Stimulated activated CD8-positive, alpha-beta memory T cell treated with anti-CD3 and anti-CD28 coated beads, Interleukin-2, amount 100 ng/mL, for 48 hours (primary cell): ENCODE measurements around the gene TNNT3.

Source experiments
- DNase-seq, 2 donors: peaks; one replicate each; pipeline ENCODE4 v3.0.0-alpha.2; 2020; ENCODE audit warnings: low read depth in 2 of 2

TNNT3 gene

DNA sequence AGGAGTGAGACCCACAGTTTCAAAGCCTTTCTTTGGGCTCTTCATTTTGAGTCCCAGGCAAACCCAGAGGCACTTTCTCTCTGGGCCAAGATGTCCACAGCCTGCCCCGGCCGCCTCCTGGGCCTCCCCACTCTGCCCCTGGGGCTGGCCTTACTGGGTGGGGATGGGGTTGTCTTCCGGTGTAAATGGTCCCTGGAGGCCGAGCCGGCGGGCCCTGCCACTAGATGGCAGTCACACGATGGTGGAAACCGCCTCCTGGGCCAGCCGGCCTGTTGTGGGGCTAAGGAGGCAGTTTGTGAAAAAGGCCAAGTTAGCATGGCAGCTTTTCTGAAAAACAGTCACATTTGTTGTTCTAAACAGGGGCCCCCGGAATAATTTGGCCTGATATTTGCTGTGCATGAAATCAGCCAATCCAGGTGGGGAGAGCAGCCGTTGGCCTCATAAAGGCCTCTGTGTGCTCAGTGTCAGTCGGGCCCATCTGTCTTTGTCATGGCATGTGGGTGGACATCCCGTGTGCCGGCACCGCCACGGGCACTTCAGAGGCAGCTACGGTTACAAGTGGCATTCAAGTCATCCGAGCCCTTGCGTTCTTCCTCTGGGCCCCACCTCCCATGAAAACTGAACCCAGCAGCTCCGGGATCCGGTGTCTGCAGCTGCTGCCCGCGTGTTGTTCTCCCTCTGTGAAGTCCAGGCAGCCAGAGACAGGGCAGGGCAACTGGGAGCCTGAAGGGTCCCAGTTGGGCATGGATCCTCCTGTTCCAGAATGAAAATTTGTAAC is 34.2 kb downstream of the TNNT3 start:
- DNase-seq = no peak

DNA sequence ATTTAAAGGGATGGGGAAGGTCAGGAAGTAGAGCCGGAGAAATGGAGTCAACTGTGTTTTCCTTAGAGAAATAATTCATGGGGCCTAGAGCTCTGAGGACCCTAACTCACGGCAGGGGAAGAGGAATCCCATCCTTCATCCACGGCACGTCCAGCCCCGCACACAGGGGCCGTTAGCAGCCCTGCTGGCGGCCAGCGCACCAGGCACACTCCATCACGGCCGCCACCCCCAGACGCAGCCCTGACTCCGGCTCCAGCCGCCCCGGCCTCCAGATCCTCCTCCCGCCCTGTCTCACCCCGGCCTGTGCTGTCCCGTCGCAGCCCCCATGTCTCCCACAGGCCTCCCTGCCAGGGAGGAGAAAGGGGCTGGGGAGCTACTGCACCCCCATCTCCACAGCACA is 38.9 kb downstream of the TNNT3 start:
- no peak for DNase-seq

DNA sequence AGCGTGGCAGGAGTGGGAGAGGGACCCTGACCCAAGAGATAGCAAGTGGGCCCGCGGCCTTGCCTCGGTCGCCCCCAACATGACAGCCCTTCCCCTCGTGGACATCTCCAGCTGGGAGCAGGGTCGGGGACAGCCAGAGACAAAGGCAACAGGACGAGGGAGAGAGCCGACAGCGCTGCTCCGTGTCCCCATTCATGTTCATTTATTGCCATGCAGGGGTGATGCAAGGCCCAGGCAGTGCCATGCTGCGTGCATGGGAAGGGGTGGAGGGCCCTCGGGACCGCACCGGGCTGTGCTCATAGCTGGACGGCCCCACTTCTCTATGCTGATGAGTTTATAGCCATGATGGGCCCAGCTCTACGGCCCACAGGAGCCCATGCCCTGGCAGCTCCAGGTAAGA is 40.3 kb downstream of the TNNT3 start:
- DNase-seq = no peak

DNA sequence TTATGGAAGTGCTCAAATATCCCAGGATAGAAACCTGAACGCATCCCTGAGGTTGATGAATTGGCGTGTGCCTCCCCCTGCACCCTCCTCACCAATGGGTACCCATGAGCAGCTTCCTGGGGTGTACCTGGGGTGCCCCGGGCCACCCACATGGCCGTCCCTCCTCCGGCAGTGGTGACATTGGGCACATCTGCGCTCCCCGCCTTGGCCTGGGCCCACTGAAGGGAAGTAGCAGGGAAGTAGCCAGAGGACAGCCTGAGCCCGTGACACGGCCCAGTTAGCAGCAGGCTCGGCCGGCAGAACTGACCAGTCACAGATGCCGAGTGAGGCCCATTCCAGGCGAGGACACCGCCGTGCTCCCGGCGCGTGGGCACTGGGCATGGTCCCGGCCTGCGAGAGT is 44.4 kb downstream of the TNNT3 start:
- DNase-seq = no peak

DNA sequence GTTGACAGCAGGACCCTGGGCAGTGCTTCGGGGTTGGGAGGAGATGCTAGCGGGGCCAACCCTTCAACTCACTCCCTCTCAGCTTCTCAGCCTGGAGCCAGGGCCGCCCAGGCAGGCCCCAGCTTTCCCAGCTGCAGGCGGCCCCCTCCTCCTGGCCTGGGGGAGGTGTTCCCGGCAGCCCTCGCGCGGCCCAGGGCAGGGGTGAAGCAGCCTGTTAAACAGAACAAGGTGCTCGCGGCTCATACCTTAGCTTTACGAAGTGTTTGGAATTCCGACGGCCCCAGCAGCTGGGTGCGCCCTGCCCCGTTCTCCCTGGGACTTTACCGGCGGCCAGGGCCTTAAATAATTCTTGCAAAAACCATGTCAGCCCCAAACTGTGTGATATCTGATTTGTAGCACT is 44.8 kb downstream of the TNNT3 start:
- no peak for DNase-seq

DNA sequence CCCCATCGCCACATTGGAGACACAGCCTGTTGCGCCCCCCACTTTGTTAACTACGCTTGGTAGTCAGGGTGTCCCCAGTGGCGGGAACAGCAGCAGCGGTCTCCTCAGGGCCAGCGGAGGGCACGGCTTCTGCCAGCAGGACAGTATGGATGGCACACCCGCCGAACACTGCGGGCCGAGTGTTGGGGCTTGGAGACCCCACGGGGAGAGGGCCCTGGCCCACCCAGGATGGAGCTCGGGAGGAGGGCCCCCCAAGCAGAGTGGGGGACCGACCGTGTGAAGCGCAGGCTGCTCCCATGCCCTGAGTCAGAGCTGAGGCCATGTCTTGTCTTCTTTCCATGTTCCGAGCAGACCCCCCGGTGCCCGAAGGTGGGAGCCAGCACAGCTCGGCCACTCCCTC is 45.5 kb downstream of the TNNT3 start:
- no peak for DNase-seq

DNA sequence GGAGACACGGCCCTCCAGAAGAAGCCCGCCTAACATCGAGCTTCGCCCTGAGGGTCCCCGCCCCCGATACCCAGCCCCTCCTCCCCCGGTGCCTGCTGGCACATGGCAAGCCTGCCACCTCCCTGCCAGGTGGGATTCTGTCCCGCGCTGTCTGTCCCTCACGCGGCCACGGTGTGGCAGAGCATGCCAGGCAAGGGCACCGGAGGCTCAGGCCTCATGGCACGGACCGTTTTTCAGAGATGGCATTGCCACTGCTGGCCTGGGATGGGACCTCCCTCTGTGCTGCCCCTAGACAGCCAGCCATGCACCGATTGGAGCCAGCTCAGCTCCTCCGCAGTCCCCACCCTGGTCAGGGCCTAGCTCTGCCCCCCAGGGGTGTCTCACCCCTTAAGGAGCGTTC is 47.0 kb downstream of the TNNT3 start:
- DNase-seq = no peak

DNA sequence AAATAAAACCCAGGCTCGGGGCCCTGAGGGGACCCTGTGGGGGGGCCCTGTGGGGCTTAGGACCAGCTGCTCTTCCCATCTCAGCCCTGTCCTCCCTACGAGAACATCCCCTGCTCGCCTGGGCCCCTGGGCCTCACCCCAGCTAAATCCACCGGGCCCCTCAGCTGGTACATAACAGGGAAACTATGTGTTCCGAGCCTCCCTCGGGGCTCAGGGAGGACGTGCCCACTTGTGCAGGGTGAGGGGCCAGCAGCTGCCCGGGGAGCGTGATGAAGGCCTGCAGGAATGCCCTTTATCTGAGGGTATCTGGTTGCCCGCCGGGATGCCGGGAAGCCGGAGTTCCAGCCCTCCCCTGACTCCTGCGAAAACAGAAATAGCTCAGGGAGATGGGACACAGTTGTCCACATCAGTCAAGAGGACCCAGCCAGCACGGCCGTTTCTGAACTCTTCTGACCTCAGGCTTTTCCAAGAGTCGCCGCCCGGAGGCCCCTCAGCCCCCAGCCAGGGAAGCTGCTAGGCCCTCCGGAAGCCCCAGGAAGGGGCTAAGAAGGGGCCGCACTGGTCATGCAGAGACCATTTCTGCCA is 48.2 kb downstream of the TNNT3 start:
- no peak for DNase-seq

DNA sequence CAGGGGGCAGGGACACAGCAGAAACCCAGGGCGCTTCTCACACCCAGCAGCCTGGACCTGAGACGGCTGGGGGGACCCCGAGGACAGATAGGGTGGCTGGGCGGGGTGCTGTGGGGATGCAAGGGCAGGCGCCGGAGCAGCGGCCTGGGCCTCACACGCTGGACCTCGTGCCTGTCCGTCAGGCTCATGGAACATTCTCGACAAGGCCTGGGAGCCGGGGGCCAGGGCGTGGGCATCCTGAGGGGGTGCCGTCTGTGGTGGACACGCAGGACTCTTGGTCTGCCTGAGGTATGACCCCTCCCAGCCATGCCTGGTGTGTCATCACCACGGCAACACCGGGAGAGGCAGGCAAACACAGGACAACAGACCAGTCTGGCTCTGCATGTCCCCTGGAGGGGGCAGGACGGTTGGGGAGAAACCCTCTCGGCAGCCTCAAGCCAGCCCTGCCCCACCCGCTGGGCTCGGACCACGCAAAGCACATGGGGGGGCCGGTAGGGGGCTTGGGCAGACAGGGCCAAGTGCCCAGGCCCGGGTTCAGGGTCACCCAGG is 49.0 kb downstream of the TNNT3 start:
- DNase-seq = no peak

DNA sequence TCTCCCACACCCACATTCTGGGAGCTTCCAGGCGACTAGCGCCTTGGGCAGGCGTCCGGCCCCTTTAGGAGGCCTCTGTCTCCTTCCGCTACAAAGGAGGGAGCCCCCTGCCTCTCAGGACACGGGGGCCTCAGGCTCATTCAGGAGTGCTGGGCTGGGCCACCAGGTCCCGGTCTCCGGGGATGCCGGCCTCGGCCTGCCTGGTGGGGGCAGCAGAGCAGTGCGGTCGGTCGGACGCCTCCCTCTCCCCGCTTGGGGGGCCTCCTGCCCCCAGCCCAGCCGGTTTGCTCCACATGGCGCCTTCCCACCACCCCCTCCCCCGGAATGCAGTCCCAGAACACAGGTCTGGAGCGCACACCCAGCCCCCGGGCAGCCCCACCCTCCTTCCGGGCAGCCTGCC is 49.5 kb downstream of the TNNT3 start:
- DNase-seq = no peak

DNA sequence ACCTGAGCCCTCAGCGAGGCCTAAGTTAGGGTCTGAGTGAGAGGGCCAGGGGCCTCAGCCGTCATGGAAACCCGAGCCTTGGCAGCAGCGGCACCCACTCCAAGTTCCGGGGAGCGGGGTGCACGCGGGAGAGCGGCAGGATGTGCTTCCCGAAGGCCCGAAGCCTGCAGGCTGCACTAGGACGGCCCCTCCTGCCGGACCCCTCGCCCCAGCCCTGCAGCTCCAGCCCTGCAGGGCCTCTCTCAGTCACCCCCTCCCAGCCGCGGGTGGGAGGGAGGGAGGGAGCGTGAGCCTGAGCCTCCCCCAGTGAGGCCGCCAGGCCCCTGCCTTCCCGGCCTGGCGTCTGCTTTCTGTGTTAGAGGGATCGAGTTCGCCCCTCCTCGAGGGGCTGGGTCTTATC is 50.3 kb downstream of the TNNT3 start:
- DNase-seq = no peak

DNA sequence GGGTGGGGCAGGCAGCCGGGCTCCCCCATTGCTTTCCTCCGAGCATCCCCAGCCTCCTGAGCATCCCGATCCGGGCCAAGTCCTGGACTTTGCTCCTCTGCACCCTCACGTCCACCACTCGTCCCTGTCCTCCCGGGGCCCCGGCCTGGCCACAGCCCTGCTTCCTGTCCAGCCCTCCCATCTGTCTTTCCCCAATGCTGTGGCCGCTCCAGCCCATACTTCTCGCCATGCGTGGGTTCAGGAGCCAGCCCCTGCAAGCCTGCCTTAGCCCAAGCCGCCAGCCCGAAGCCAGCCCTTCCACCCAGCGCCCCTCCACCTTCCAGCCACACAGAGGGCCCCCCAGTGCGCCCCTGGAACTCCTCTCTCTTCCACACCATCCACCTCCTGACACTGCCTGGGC is 51.5 kb downstream of the TNNT3 start:
- DNase-seq = no peak

DNA sequence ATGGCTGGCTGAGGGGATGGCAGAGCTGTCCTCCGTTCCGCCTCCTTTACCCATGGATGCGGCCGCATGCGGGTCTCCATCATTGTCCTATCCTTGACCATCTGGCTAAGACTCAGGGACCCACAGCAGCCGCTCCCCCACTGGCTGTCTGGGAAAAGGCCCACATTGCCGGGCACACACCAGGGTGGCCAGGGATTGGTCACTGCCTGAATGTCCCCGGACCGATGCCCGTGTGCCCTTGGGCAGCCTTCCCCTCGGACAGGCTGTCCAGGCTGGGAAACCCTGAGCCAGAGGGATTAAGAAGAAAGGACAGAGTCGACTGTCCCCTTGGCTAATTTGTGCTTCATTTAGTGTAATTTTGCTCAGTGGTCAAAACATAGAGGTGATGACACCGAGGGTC is 55.7 kb downstream of the TNNT3 start:
- no peak for DNase-seq

DNA sequence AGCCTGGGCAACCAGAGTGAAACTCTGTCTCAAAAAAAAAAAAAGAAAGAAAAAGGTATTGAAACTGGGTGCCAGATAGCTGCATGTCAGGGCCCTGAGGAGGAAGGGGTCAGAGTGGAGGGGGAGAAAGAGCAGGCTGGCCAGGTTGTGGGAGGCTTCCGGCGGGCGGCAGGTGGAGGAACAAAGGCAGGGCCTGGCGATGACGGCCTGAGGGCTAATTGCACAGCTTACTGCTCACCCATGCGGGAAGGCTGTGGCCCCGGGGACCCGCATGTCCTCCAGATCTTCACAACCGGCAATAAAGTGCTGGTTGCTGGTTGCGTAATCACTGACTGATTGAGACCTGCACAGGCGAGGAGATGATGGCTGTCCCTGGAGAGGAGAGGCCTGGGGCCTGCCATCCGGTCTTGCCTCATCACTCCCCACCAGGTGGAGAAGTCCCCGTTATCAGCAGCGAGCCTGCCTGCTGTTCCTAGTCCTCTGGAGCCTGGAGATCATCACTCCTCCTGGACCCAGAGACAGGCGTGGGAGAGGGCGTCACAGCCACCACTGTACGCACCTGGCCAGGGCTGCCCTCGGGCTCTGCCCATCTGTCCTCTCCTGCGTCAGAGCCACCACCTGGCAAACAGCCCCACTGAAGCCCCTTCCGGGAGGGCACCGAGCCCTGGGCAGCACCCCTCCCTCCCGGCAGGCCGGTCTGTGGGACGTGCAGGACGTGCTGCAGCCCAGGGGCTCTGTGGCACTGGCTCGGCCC is 59.4 kb downstream of the TNNT3 start:
- no peak for DNase-seq

DNA sequence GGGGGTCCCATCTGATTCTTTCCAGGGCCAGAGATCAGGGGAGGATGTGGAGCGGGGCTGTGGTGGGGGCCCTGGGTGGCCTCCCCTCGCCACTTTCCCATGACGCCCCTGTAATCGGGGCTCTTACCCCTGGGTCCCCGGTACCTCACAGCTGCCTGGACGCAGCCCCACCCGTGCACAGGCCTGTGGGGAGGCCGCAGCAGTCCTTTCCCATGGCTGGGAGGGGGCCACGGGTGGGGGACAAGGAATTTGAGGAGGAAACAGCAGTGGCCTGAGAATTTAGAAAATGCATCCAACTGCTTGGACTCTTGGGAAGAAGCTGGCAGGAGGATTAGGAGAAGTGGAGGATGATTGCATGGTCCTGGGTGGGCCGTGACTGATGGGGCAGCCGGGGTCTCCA is 60.1 kb downstream of the TNNT3 start:
- DNase-seq = no peak

DNA sequence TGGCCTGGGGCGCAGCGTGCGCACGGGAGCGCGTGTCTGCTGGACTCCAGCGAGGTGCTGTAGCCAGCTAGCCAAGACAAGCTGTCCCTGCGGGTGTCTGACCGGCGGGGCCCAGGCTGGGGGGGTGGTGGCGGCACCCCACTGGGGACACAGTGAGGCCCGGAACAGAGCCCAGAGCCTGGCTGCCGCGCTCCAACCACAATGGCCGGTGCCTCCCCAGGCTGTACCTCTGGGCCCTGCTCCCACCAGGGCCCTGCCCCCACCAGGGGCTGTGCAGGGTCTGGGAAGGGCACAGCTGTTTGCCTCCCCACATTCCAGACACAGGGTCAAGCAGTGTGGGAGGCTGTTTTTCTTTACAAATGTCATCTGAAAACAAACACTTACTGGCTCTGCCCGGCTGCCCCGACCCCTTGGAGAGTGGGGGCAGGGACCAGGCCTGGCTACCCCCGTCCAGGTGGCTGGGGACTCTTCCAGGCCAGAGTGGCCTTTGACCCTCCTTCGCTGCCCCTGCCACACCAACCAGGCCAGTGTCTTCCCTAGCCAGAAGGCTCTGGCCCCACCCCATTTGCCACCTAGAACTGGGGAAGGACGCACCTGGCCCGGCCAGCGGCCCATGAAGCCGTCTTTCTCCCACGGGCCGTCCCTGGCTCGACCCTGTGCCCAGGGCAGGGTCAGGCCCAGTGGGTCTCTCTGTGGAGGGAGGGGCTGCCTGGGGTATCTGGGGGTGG is 63.5 kb downstream of the TNNT3 start:
- no peak for DNase-seq

DNA sequence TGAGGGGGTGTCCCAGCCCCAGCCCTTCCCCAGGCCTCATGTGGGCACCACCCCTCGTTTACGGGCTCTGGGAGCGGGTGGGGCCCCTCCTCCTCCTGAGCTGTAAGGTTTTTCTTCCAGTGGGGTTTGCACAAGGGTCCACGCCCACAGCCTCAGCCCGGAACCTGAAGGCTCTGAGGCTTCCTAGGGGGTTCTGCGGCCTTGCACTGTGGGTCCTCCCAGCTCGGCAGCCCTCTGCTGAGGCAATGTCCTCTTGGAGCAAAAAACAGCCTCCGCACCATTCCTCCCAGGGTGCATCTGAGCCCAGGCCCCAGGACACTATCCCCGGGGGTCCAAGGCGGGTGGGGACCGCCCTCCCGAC is 64.1 kb downstream of the TNNT3 start:
- DNase-seq = no peak

DNA sequence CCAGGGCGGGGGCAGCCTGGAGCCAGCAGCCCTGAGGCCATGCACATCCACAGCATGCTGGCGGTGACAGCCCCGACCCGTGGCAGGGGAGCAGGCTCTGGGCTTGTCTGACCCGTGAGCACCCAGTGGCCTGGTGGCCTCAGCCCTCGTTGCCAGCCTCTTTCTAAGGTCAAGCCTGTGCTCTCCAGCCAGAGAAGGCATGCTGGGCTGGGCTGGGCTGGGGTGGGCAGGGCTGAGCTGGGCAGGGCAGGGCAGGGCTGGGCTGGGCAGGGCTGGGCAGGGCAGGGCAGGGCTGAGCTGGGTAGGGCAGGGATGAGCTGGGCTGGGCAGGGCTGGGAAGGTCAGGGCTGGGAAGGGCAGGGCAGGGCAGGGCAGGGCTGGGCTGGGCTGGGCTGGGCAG is 67.5 kb downstream of the TNNT3 start:
- DNase-seq = no peak

DNA sequence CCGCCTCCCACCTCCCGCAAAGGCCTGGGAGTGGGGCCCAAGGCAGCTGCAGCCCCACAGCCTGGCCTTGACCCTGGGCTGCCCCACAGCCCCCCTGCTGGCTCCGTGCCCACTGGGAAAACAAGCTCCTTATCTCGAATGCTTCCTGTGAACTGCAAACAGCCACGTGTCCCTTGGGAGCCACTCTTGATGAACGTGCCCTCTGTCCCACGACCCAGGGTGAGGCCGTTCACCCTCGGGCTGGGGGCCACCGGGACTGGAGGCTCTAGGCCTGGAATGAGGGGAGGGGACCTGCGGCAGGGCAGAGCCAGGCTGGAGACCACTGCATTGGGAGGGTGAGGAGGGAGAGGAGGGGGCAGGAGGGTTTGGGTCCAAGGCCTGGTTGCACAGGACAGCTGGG is 68.7 kb downstream of the TNNT3 start:
- no peak for DNase-seq
